ENCODE results near the gene RDH16.
"Not testable (repeated sequence)": the region's sequence is repeated elsewhere in the genome, so short reads cannot be mapped to it uniquely, and the experiment has no call there.

RDH16 gene

DNA sequence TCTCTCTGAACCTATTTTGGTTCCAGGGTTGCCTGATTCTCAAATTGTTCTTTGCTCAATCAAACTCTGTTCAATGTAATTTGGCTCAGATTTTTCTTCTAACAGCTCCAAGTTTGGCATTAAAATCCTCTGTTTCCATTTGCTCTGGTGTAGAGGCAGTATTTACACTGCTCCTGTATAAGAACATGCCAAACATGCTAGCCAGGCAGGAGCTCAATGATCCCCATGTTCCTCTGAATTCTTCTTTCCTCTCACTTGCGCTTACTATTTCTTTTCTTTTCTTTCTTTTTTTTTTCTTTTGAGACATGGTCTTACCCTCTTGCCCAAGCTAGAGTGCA lies 40.4 kb downstream of the RDH16 start:
- in situ Hi-C loops (cut with HindIII; ENCODE audit: low sequenced_read_pairs), result no loop called here
- DNase-seq (ENCODE audit: low read depth), result no peak
- H3K4me3 ChIP-seq (ENCODE audit: low read depth, low read length), result no peak overlapping the region
- TF ChIP-seq, protein P1, sequence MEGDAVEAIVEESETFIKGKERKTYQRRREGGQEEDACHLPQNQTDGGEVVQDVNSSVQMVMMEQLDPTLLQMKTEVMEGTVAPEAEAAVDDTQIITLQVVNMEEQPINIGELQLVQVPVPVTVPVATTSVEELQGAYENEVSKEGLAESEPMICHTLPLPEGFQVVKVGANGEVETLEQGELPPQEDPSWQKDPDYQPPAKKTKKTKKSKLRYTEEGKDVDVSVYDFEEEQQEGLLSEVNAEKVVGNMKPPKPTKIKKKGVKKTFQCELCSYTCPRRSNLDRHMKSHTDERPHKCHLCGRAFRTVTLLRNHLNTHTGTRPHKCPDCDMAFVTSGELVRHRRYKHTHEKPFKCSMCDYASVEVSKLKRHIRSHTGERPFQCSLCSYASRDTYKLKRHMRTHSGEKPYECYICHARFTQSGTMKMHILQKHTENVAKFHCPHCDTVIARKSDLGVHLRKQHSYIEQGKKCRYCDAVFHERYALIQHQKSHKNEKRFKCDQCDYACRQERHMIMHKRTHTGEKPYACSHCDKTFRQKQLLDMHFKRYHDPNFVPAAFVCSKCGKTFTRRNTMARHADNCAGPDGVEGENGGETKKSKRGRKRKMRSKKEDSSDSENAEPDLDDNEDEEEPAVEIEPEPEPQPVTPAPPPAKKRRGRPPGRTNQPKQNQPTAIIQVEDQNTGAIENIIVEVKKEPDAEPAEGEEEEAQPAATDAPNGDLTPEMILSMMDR (IDR thresholded peaks at IDR 0.05; ENCODE audit: low read depth, low read length, missing control alignments), result no peak

DNA sequence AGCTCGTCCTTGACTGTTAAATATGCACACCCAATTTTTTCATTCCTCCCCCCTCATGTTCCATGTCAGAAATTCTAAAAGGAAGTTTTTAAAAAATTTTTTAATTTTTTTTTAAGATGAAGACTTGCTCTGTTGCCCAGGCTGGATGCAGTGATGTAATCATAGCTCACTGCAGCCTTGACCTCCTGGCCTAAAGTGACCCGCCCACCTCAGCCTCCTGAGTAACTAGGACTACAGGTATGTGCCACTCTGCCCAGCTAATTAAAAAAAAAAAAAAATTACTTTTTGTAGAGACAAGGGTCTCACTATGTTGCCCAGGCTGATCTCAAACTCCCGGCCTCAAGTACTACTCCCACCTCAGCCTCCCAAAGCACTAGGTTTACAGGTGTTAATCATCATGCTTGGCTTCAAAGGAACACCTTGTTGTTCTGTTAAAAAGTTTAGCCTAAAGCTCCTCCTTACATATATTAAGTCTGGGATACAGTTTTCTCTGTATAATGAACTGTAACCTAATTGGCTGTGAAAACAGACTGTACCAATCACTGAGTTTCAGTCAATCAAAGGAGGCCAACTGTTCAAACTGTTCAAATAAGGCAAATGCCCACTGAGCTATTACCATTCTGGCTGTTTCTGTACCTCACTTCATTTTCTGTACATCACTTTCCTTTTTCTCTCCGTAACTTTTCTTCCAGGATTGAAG lies 41.0 kb downstream of the RDH16 start:
- no peak overlapping the region for H3K4me3 ChIP-seq (ENCODE audit: low read depth, low read length)
- in situ Hi-C loops (cut with HindIII; ENCODE audit: low sequenced_read_pairs), result no loop called here
- TF ChIP-seq, protein P1 (IDR thresholded peaks at IDR 0.05; ENCODE audit: low read depth, low read length, missing control alignments), result no peak
- DNase-seq (ENCODE audit: low read depth), result no peak

DNA sequence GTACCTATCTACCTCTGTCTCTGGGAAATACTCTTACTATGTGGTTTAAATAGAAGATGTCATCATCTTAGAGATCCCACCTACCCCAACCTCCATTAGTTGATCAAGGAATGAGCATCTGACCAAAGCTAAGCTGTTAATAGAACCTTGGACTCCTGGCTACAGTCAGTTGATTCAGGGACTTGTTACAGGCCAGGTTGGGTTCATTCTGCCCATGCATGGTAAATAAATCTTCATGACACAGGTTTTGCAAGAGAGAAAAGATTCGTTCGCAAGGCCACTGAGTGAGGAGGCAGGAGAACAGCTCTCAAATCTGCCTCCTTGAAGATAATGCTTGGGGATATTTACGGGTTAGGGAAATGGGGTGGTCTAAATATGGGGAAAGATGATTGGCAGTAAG lies 42.7 kb downstream of the RDH16 start:
- TF ChIP-seq, protein P1 (IDR thresholded peaks at IDR 0.05; ENCODE audit: low read depth, low read length, missing control alignments), result no peak
- in situ Hi-C loops (cut with HindIII; ENCODE audit: low sequenced_read_pairs), result no loop called here
- H3K4me3 ChIP-seq (ENCODE audit: low read depth, low read length), result no peak overlapping the region

DNA sequence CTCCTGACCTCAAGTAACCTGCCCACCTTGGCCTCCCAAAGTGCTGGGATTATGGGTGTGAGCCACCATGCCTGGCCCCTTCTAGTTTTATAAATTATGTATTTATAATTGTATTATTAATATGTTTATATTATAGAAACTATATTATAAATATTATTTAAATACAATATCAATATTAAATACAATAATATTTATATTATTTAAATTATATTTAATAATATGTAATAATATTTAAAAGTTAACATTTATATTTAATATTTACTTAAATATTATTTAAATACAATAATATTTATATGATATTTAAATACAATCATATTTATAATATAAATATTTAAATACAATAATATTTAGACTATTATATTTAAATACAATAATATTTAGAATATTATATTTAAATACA lies 43.2 kb downstream of the RDH16 start:
- TF ChIP-seq, protein P1 (IDR thresholded peaks at IDR 0.05; ENCODE audit: low read depth, low read length, missing control alignments), result no peak
- H3K4me3 ChIP-seq (ENCODE audit: low read depth, low read length), result no peak overlapping the region
- in situ Hi-C loops (cut with HindIII; ENCODE audit: low sequenced_read_pairs), result no loop called here
- DNase-seq (ENCODE audit: low read depth), result no peak

More for the DNA sequence above, 42.7 kb downstream of the RDH16 start:
- DNase-seq (ENCODE audit: low read depth), result no peak

DNA sequence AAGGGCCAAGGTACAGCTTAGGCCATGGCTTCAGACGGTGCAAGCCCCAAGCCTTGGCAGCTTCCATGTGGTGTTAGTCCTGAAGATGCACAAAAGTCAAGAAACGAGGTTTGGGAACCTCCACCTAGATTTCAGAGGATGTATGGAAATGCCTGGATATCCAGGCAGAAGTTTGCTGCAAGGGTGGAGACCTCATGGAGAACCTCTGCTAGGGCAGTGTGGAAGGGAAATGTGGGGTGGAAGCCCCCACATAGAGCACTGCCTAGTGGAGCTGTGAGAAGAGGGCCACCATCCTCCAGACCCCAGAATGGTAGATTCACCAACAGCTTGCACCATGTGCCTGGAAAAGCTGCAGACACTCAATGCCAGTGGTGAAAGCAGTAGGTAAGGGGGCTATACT lies 48.0 kb downstream of the RDH16 start:
- DNase-seq (ENCODE audit: low read depth); in situ Hi-C loops (cut with HindIII; ENCODE audit: low sequenced_read_pairs); H3K4me3 ChIP-seq (ENCODE audit: low read depth, low read length): not testable (repeated sequence)

DNA sequence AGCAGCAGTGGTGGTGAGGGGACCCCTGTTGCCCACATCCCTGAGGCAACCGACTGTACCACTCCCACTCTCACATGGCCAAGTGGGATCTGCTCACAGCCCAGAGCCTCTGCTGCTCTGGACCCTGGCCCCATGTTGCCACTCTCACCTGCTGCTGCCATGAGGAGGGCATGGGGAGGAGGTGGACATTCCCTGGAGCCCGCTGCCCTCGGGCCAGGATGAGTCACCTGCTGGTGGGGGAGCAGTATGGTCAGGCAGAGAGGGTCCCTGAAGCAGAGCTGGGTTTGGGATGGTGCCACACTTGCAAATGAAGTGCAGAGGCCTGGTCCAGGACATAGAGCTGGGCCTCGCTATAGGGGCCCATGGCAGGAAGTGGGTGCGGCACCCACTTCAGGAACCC lies 49.3 kb downstream of the RDH16 start:
- TF ChIP-seq, protein P1 (IDR thresholded peaks at IDR 0.05; ENCODE audit: low read depth, low read length, missing control alignments), result no peak
- no peak overlapping the region for H3K4me3 ChIP-seq (ENCODE audit: low read depth, low read length)
- DNase-seq (ENCODE audit: low read depth), result no peak
- in situ Hi-C loops (cut with HindIII; ENCODE audit: low sequenced_read_pairs), result no loop called here

DNA sequence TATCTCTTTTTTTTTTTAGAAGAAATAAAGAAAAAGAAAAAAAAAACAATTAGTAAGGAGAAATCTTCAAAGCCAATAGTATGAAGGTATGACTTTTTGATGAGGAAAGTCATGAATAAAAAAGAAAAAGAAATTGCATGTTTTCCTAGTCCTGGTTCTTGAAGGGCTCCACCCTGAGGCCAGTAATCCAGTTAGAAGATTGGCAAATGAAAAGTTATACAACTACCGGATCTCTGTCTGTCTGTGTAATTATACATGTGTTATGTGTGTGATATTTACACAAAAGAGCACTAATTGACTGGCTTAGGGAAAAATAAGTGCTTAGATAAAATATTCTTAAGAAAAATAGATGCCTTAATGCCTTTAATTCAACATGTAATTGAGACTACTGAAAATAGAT lies 51.6 kb downstream of the RDH16 start:
- H3K4me3 ChIP-seq (ENCODE audit: low read depth, low read length), result no peak overlapping the region
- no peak for DNase-seq (ENCODE audit: low read depth)
- in situ Hi-C loops (cut with HindIII; ENCODE audit: low sequenced_read_pairs), result no loop called here
- TF ChIP-seq, protein P1 (IDR thresholded peaks at IDR 0.05; ENCODE audit: low read depth, low read length, missing control alignments), result no peak
